ENCODE measurements around the gene JMJD1C.
"Not testable (repeated sequence)": the region's sequence is repeated elsewhere in the genome, so short reads cannot be mapped to it uniquely, and the experiment has no call there.

Gene JMJD1C

GRCh38 chr10:63300801-63301200, 165.0 kb downstream of the JMJD1C start:
- Histone ChIP-seq H3K79me1 (replicated peaks; ENCODE audit: low read length, poor library complexity, severe bottlenecking) (peaks cover 14% of the 10 kb centered on the region), H3K36me3 (ENCODE audit: control insufficient read depth in 1 of 2, insufficient read depth in 2 of 2, low read depth in 1 of 2, low read length in 2 of 2) (peaks cover 0 to 3% of the 10 kb centered on the region in 2 experiments), H2BK15ac (ENCODE audit: low read depth, poor library complexity, severe bottlenecking) (no peak overlapping the region), H3K9me3 (ENCODE audit: control insufficient read depth, low read length) (no peaks in the 10 kb centered on the region), H3K18ac (ENCODE audit: low read depth in 1 of 2, low read length in 2 of 2) (no peak overlapping the region), H2BK5ac (ENCODE audit: low read depth, low read length, poor library complexity, severe bottlenecking) (no peak overlapping the region), H2BK120ac (ENCODE audit: low read depth, low read length) (no peak overlapping the region), H3K23ac (ENCODE audit: low read length in 2 of 2) (no peak overlapping the region), H3K27me3 (ENCODE audit: control insufficient read depth in 1 of 2, insufficient read depth in 1 of 2, low read length in 2 of 2) (no peaks in the 10 kb centered on the region), H3K4ac (ENCODE audit: low read depth in 1 of 2, low read length in 2 of 2) (no peak overlapping the region), H2AK5ac (ENCODE audit: low read length, severe bottlenecking) (no peak overlapping the region), H4K8ac (ENCODE audit: low read length) (no peak overlapping the region), H3K9ac (ENCODE audit: low read length) (no peak overlapping the region), H3K4me3 (ENCODE audit: insufficient read depth in 1 of 2, low read depth in 1 of 2, low read length in 2 of 2) (no peak overlapping the region), H2BK12ac (ENCODE audit: low read length in 2 of 2) (no peak overlapping the region), H2AFZ (ENCODE audit: low read depth, low read length) (no peak overlapping the region), H3K4me1 (ENCODE audit: control insufficient read depth, insufficient read depth, low read depth, low read length) (peaks cover 9% of the 10 kb centered on the region), H3K4me2 (ENCODE audit: low read length, poor library complexity, severe bottlenecking) (no peak overlapping the region), H4K91ac (ENCODE audit: low read length) (no peak overlapping the region), H3K14ac (ENCODE audit: low read length in 2 of 2) (no peak overlapping the region), H3K27ac (ENCODE audit: low read length, poor library complexity, severe bottlenecking) (no peak overlapping the region)
- DNase-seq, result no peak
- WGBS, result 91% methylated on average over 3 of the region's 3 CpGs

- Histone ChIP-seq H3K4me1 (ENCODE audit: control insufficient read depth, insufficient read depth, low read depth, low read length) (peaks cover 7% of the 10 kb centered on the region), H4K8ac (ENCODE audit: low read length) (no peak overlapping the region), H3K27ac (ENCODE audit: low read length, poor library complexity, severe bottlenecking) (no peak overlapping the region), H3K9me3 (ENCODE audit: control insufficient read depth, low read length) (no peaks in the 10 kb centered on the region), H3K4me3 (ENCODE audit: insufficient read depth in 1 of 2, low read depth in 1 of 2, low read length in 2 of 2) (no peak overlapping the region), H3K4me2 (ENCODE audit: low read length, poor library complexity, severe bottlenecking) (no peak overlapping the region), H2BK15ac (ENCODE audit: low read depth, poor library complexity, severe bottlenecking) (no peak overlapping the region), H3K18ac (ENCODE audit: low read depth in 1 of 2, low read length in 2 of 2) (no peak overlapping the region), H3K4ac (ENCODE audit: low read depth in 1 of 2, low read length in 2 of 2) (no peak overlapping the region), H2BK5ac (ENCODE audit: low read depth, low read length, poor library complexity, severe bottlenecking) (no peak overlapping the region), H2AK5ac (ENCODE audit: low read length, severe bottlenecking) (no peak overlapping the region), H3K27me3 (ENCODE audit: control insufficient read depth in 1 of 2, insufficient read depth in 1 of 2, low read length in 2 of 2) (no peaks in the 10 kb centered on the region), H4K91ac (ENCODE audit: low read length) (no peak overlapping the region), H2AFZ (ENCODE audit: low read depth, low read length) (no peak overlapping the region), H2BK120ac (ENCODE audit: low read depth, low read length) (no peak overlapping the region), H3K9ac (ENCODE audit: low read length) (no peak overlapping the region), H3K23ac (ENCODE audit: low read length in 2 of 2) (no peak overlapping the region), H3K14ac (ENCODE audit: low read length in 2 of 2) (peak overlapping the region in 1 of 2 experiments; percentile 5), H3K79me1 (replicated peaks; ENCODE audit: low read length, poor library complexity, severe bottlenecking) (peaks cover 16% of the 10 kb centered on the region), H2BK12ac (ENCODE audit: low read length in 2 of 2) (no peak overlapping the region), H3K36me3 (ENCODE audit: control insufficient read depth in 1 of 2, insufficient read depth in 2 of 2, low read depth in 1 of 2, low read length in 2 of 2) (peaks cover 0 to 3% of the 10 kb centered on the region in 2 experiments)
- WGBS, result 96% methylated on average over 8 of the region's 8 CpGs
- no peak for DNase-seq
Observed at GRCh38 chr10:63297941-63298340, 167.8 kb downstream of the JMJD1C start.

- Histone ChIP-seq H3K4me1 (ENCODE audit: control insufficient read depth, insufficient read depth, low read depth, low read length) (no peaks in the 10 kb centered on the region), H3K27ac (ENCODE audit: low read length, poor library complexity, severe bottlenecking) (no peak overlapping the region), H3K4me3 (ENCODE audit: insufficient read depth in 1 of 2, low read depth in 1 of 2, low read length in 2 of 2) (no peak overlapping the region), H3K9me3 (ENCODE audit: control insufficient read depth, low read length) (no peaks in the 10 kb centered on the region), H3K27me3 (ENCODE audit: control insufficient read depth in 1 of 2, insufficient read depth in 1 of 2, low read length in 2 of 2) (no peaks in the 10 kb centered on the region), H2BK15ac (ENCODE audit: low read depth, poor library complexity, severe bottlenecking) (no peak overlapping the region), H2AFZ (ENCODE audit: low read depth, low read length) (no peak overlapping the region), H3K4ac (ENCODE audit: low read depth in 1 of 2, low read length in 2 of 2) (no peak overlapping the region), H3K14ac (ENCODE audit: low read length in 2 of 2) (no peak overlapping the region), H3K4me2 (ENCODE audit: low read length, poor library complexity, severe bottlenecking) (no peak overlapping the region), H3K36me3 (ENCODE audit: control insufficient read depth in 1 of 2, insufficient read depth in 2 of 2, low read depth in 1 of 2, low read length in 2 of 2) (peaks cover 0 to 3% of the 10 kb centered on the region in 2 experiments), H2BK12ac (ENCODE audit: low read length in 2 of 2) (no peak overlapping the region), H3K79me1 (replicated peaks; ENCODE audit: low read length, poor library complexity, severe bottlenecking) (peaks cover 23% of the 10 kb centered on the region), H2BK120ac (ENCODE audit: low read depth, low read length) (no peak overlapping the region), H3K23ac (ENCODE audit: low read length in 2 of 2) (no peak overlapping the region), H2AK5ac (ENCODE audit: low read length, severe bottlenecking) (no peak overlapping the region), H3K9ac (ENCODE audit: low read length) (no peak overlapping the region), H4K91ac (ENCODE audit: low read length) (no peak overlapping the region), H2BK5ac (ENCODE audit: low read depth, low read length, poor library complexity, severe bottlenecking) (no peak overlapping the region), H3K18ac (ENCODE audit: low read depth in 1 of 2, low read length in 2 of 2) (no peak overlapping the region), H4K8ac (ENCODE audit: low read length) (no peak overlapping the region)
- WGBS, result 100% methylated on average over 2 of the region's 2 CpGs
- DNase-seq, result no peak
Observed at GRCh38 chr10:63294781-63295180, 171.0 kb downstream of the JMJD1C start.

GRCh38 chr10:63292847-63293246, 172.9 kb downstream of the JMJD1C start:
- not testable (repeated sequence) for H3K9me3 ChIP-seq (ENCODE audit: control insufficient read depth, low read length); H2BK120ac ChIP-seq (ENCODE audit: low read depth, low read length); H3K4ac ChIP-seq (ENCODE audit: low read depth in 1 of 2, low read length in 2 of 2); H3K9ac ChIP-seq (ENCODE audit: low read length); H3K4me3 ChIP-seq (ENCODE audit: insufficient read depth in 1 of 2, low read depth in 1 of 2, low read length in 2 of 2); H3K18ac ChIP-seq (ENCODE audit: low read depth in 1 of 2, low read length in 2 of 2); H4K91ac ChIP-seq (ENCODE audit: low read length); H2AK5ac ChIP-seq (ENCODE audit: low read length, severe bottlenecking); H2BK15ac ChIP-seq (ENCODE audit: low read depth, poor library complexity, severe bottlenecking); H2BK12ac ChIP-seq (ENCODE audit: low read length in 2 of 2); H3K4me2 ChIP-seq (ENCODE audit: low read length, poor library complexity, severe bottlenecking); H3K4me1 ChIP-seq (ENCODE audit: control insufficient read depth, insufficient read depth, low read depth, low read length); H3K27me3 ChIP-seq (ENCODE audit: control insufficient read depth in 1 of 2, insufficient read depth in 1 of 2, low read length in 2 of 2); H3K27ac ChIP-seq (ENCODE audit: low read length, poor library complexity, severe bottlenecking); H2BK5ac ChIP-seq (ENCODE audit: low read depth, low read length, poor library complexity, severe bottlenecking); H3K36me3 ChIP-seq (ENCODE audit: control insufficient read depth in 1 of 2, insufficient read depth in 2 of 2, low read depth in 1 of 2, low read length in 2 of 2); H4K8ac ChIP-seq (ENCODE audit: low read length); DNase-seq; H3K14ac ChIP-seq (ENCODE audit: low read length in 2 of 2); H2AFZ ChIP-seq (ENCODE audit: low read depth, low read length); H3K23ac ChIP-seq (ENCODE audit: low read length in 2 of 2)
- WGBS, result 58% methylated on average over 4 of the region's 4 CpGs
- peaks cover 20% of the 10 kb centered on the region for H3K79me1 ChIP-seq (replicated peaks; ENCODE audit: low read length, poor library complexity, severe bottlenecking)
